GM18519 (cell line): ENCODE results near the gene FAM163A.

Experiments
- ATAC-seq: cut with Tn5 transposase; IDR thresholded peaks from one replicate; pipeline ENCODE4 v1.9.1; 2021; ENCODE audit warnings: mild to moderate bottlenecking, moderate library complexity; ENCODE audit not compliant: unreplicated experiment, low FRiP score

FAM163A gene

DNA sequence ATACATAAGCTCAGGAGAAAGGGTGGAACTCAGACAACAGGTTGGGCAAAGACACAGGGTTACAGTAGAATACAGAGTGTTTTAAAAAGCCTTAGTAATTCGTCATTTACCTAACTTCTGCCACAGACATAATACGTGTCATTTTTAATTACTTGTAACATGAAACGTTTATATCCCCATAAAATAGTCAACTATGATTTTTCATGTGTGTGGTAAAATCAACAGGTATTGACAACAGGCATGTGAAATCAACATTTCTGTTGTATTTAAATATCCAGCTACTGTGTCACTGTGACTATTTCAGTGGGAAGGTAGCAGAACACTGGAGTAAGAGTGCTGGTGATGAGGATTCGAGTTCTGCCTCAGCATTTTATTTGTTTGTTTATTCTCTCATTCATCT is 5.7 kb downstream of the FAM163A start:
- no peak for ATAC-seq

DNA sequence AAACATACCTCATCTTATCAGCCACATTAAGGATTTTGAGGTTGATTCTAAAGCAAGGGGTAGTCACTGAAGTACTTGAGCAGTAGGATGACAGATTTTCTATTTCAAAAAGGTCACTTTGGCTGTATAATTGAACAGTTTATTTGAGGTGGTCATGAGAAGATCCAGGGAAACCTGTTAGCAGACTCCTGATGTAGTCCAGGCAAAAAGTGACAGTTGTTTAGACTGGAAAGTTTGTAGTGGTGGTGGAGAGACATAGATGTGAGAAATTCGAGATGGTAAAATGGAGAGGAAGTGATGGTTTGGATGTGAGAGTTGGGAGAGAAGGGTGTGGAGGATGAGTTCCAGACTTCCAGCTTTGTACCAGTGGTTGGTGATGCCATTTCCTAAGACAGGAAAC is 7.5 kb downstream of the FAM163A start:
- ATAC-seq, result no peak

DNA sequence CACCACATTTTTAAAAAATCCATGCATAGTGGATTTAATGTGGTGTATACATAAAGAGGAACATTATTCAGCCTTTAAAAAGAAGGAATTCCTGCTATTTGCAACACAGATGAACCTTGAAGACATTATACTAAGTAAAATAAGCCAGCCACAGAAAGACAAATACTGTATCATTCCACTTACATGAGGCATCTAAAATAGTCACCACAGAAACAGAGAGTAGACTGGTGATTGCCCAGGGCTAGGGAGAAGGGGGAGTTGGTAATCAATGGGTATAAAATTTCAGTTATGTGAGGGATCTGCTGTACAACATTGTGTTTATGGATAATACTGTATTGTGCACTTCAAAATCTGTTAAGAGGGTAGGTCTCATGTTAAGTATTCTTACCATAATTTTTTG is 10.0 kb downstream of the FAM163A start:
- ATAC-seq, result no peak

DNA sequence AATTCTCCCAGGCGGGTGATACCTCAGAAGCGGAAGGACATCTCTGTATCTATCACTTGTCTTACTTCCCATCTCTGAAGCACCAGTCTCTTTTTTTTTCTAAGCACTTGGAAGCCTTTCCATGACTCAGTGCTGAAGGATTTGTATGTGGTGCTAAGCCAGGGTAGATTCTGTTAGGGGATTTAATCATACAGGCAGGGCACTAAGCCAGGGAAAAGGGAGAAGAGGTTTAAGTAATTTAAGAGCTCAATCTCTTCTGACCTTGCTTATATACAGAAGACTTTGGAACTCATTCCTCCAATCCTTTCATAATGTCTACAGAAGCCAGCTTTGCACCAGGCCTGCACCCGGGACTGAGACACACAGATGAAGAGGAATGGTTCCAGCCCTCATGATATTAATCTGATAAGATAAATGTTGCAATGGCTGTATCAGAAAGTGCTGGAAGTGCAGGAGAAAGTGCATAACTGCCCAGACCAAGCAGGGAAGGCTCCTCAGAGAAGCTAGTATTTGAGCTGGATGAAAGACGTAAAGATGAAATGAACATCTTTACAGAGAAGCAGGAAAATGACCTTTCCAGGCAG is 11.0 kb downstream of the FAM163A start:
- ATAC-seq, result no peak

DNA sequence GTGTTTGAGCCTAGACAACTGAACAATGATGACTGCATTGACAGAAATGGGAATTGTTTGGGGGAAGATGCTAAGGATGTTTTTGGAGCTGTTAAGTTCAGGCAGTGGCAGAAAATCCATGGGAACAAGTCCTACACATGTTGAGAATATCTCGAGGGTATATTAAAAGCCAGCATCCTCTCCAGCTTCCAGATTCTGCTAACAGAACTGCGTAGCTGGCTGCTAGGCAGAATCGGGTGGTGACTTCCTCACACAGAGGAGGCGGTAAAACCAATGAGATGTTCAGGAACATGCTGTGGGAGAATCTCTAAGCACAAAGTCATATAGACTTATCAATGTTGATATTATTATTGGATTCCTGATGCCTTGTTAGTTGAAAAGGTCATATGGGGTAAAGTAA is 14.8 kb downstream of the FAM163A start:
- ATAC-seq, result no peak

DNA sequence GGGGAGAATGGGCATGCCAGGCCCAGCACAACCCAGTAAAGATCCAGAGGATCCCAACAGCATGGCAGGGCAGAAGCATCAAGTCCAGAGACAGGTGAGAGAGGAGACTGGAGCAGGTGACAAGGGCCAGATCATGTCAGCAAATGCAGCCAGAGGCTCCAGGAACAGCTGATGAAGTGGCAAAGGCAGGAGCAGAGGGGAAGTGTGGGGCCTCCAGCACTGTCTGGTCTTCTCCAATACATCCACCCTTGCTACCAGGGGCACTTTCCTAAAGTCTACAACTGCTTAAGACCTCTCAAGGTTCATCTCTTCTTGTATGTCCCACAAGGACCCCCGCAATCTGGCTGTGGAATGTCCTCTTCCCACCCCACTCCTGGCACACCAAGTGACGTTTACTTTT is 17.4 kb downstream of the FAM163A start:
- ATAC-seq, result no peak

DNA sequence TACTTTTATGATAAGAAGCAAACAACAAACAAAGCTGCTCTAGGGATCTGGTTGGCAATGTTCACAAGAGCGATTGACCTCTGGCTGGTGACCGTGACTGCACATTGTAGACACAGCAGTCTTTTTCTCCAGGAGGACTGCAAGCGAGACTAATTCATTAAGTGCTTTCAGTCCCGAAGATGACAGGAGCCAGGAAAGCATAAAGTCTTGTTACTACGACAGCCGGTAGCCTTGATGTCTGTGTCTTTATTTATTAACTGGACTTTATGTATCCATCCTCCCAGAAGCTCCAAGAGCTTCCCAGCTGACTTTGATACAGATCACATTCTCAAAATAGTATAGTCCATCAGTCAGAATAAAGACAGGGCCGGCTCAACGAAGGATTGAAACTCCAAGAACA is 18.2 kb downstream of the FAM163A start:
- no peak for ATAC-seq

DNA sequence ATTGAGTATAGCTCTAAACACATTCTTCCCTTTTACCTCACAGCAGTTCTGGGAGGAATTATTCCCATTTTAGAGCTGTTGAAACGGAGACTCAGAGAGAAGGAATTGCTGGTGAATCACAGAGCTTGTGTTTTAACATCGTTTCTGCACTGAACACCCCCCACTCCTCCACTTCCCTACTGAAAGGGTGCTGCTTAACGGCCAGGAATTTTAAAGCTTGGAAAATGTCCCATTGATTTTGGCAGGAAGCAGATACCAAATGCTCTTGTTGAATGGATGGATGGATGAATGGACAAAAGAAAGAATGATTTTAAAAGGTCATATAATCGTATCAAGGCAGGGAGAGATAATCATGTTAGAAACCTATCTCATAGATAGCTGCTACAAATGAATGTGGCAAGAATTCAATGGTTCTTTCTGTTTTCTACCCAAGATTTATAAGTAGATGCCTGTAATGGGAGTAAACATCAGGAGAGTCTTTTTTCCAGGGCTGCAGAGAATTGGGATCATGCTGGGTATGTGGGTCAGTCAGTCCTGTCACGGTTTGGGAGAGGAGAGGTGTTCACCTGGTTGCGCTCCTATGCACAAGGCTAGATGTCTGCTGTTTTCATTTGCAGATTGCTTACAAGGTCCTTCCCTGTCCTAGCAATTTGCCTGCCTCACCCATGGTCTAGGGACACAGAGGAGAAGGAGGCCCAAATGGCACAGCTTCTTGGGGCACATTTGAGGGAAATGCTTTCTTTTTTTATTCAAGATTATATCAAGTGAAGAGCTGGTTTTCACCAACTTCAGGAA is 19.0 kb downstream of the FAM163A start:
- ATAC-seq, result no peak

DNA sequence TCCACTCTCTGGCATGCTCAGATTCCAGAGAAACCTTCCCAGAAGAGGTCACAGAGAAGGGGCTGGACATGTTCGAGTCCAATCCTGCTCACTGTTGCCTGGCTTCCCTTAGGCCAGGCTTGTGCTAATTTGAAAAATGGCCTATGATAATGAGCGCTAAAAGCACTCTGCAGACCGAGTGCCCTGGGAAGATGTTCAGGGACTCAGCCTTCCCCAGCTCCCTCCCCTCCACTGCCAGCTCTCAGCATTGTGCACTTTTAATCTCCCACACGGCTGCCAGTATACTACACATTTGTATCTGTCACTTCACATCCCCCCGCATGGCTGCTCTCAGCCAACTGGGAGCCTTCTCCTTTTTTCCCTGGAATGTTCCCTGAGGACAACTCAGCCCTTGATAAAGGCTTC is 24.1 kb downstream of the FAM163A start:
- ATAC-seq, result no peak

DNA sequence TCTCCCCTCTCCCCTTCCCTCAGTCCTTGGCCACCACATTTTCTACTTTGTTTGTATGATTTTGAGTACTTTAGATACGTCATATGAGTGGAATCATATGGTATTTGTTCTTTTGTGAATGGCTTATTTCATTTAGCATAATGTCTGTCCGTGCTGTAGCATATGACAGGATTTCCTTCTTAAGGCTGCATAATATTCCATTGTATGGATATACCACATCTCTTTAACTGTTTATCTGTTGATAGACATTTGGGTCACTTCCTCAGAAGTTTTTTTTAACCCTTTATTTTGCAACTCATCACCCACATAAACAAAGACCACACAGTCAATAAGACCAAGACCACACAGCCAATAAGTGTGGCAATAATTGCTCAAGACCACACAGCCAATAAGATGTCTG is 24.9 kb downstream of the FAM163A start:
- ATAC-seq, result no peak

DNA sequence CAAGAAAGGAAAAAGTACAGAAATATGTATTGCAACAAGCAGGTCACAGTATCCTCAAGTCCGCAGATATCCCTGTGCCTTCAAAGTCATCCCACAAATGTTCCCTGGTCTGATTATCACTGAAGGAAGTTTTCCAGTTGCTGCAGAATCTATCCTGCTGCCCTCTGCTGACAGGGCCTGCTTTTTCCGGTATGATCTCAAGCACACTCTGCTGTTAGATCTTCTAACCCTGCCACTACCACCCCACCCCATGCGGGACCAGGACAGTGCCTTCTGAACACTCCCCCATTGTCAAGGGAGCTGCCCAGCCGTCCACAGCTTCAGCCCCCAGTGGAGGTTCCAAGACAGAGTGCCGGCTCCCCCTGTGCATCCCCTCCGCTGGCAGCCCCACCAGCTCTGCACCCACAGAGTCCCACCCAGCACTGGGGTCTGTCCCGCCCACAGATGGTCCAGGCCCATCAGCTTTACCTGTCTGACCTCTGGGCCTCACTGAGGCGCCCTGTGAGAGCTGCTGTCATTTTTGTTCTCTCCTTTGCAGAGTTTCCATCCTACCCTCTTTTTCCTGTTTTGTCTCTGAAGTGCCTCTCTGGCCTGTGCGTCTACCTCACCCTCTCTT is 27.9 kb downstream of the FAM163A start:
- no peak for ATAC-seq

DNA sequence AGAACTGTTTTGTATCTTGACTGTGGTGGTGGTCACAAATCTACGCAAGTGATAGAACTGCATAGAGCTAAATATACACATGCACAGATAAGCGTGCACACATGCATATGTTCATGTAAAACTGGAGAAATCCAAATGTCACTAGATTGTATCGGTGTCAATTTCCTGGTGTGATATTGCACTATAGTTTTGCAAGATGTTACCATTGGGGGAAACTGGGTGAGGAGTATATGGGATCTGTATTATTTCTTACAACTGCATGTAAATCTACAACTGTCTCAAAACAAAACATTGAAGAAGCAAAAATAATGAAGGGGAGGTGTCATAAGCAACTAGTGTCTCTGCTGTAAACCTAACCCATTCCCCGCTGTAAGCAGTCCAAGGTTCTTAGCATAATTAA is 30.2 kb downstream of the FAM163A start:
- ATAC-seq, result no peak

DNA sequence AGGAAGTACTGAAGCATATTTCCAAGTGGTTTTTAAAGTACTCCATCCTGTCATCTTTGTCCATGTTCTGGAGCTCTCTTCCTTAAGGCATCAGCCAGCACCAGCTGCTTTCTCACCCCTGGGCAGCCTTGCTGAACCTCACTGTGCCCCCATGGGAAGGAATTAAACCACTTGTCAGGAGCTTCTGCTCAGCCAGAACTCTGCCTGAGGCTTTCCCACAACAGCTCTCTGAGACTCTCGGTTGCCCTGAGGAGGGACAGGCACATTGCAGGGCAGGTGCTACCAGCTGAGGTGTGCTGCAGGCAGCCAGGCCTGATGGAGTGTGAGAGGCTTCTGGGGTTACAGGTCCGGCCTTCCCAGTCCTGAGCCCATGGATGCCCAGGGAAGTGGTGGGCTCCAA is 30.9 kb downstream of the FAM163A start:
- ATAC-seq, result no peak

DNA sequence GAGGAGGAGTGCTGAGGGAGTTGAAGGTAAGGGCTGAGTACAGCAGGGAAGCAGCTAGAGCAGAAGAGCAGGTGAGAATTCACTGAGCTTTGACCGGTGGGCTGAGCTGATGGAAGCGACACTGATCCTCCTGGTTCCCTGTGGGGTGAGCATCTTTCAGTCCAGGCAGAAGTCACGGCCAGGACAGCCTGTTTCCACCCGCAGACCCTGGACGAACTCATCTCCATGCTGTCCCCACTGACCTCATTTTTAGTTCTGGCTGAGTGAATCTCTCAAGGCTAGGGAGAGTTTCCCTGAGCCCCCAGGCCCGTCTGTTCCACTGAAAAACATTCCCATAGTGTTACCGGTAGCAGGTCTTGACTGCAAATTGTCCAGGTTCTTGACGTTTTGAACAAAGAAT is 31.5 kb downstream of the FAM163A start:
- ATAC-seq, result no peak

DNA sequence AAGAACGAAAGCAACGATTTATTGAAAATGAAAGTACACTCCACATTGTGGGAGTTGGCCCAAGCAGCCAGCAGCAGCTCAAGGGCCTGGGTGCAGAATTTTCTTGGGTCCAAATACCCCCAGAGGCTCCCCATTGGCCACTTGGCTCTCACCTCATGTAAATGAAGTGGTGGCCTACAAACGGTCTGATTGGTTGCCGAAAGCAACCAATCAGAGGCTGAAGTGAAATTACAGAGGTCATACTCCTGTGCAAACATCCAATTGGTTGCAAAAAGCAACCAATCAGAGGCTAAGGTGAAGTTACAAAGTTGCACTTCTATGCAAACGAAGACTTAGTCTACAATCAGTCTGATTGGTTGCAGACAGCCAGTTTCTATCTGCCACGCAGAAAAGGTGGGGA is 31.9 kb downstream of the FAM163A start:
- ATAC-seq, result no peak

DNA sequence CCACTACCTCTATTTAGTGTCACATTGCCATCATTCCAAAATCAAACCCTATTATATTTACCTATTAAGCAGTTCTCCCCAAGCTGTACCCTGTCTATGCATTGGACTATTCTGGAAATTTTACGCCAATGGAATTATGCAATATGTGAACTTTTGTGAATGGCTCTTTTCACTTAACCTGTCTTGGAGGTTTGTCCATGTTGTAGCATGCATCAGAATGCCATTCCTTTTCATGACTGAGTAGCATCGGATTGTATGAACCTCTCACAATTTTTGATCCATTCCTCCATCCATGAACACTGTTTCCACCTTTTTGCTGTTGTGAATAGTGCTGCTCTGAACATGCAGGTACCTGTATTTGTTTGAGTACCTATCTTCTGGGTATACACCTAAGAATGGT is 33.7 kb downstream of the FAM163A start:
- no peak for ATAC-seq

DNA sequence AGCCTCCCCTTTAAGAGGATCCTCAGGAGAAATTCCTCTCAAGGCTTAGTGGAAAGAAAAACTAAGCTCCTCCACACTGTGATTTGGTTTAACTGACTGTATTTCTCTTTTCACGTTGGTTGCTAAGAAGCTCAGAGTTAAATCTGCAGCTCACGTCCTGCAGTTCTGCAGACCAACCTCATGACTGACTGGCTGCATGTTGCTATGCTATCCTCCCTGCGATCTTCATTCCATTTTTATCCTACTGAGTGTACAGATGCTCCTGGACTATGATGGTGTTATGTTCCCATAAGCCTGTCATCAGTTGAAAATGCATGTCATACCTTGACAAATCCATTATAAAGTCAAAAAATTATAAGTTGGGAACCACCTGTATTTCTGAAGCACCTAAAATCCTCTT is 34.6 kb downstream of the FAM163A start:
- no peak for ATAC-seq

DNA sequence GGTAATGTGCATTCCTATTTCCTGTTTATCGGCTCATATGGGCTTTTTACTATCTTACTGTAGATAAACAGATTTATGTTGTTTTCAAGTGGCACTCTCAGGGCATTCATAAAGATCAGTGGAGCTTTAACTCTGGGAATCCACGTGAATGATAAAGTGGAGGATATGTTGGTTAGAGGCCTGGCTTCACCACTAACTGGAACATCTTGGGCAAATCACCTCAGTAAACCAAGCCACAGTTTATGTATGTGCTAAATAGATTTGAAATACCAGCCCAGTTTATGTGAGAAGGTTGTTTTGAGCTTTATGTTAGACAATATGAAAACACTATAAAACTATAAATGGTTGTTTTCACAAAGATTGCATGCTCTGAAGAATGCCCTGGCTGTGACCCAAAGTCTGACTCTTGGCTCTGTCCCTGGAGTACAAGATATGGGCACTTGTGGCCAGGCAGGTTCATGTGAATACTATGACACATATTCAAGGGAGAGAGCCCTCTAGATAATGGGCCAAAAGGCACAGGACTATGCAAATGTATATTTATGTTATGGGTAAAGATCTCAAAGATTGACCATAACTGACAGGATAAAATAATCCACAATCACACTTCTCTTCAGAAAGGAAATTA is 36.7 kb downstream of the FAM163A start:
- ATAC-seq, result no peak

DNA sequence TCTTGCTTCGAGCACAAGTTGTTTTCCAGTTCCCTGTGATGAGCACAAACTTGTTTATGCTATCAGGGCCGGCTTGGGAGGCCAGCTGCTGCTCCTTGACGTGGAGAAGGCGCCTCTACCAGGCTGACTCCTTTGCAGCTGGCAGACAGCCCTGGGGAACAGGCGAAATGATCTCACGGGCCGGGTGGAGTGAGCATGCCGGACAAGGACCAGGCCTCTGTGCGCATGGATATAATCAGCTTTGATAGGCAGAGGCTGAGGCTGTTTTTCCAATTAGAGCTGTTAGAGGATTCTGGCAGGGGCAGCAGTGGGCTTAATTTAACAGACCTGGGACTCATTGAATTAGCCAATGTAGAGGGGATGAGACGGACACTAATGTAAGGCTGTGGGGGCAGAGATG is 38.9 kb downstream of the FAM163A start:
- ATAC-seq, result no peak

DNA sequence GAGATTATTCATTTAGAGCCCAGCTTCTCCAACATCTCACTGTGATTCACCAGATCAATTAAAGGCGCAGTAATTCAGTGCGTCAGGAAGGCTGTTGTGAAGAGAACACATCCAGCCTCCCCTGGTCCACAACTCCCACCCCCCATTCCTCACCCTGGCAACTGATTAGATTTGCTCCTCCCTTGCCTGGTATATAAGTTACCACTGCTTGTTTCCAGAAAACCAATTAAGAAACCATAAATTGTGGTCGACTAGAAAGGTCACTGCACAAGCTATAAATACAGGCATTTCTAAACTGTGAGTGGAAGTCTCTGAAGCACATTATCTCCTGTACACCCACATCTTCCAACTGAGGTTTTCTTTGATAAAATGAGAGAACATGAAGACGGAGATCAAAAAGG is 41.9 kb downstream of the FAM163A start:
- ATAC-seq, result no peak

DNA sequence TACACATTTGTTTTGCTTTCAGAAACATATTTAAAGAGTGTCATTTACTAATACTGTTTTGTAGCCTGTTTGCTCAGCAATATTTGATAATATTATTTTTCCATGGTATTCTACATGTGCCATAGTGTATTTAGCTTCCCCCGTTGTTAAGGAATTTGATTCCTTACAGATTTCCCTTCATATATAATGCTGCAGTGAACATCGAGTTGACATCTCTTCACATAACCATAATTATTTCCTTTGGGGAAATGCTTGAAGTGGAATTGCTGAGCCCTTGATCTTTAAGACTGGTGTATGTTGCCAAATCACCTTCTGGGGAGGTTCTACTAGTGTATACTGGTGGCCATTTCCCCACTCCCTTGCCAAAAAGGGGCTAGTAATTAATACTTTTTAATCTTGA is 42.6 kb downstream of the FAM163A start:
- no peak for ATAC-seq
